Adrenal gland (tissue), 12 donors: Measurements from ENCODE around the gene NCF4. TPM values are rescaled to one million over a fixed set of nuclear protein-coding genes. Genes with fewer than 3 reads are reported as not detected.

Source experiments
- DNase-seq, 7 donors: peaks; one replicate each; pipeline ENCODE4 v3.0.0-alpha.2; 2019 to 2020
- H3K27ac ChIP-seq, 5 donors: fragments of 200-600 bp; sonication (generic) in 4 of 5; 1 replicate in 3 of 5; 2 replicates in 2 of 5; pipeline versions ENCODE4 v1.5.1 to v1.8.0; 2016 to 2020; ENCODE audit warnings: mild to moderate bottlenecking in 1 of 5
- H3K27me3 ChIP-seq: fragments of 200-600 bp; 2 replicates; pipeline ENCODE4 v1.8.0; 2021
- H3K36me3 ChIP-seq, 2 donors: fragments of 200-600 bp; replicated peaks in 1 of 2; 1 replicate in 1 of 2; 2 replicates in 1 of 2; pipeline versions ENCODE4 v1.5.1 to v1.8.0; 2018 to 2022
- H3K4me1 ChIP-seq, 2 donors: fragments of 200-600 bp; replicated peaks in 1 of 2; 1 replicate in 1 of 2; 2 replicates in 1 of 2; pipeline versions ENCODE4 v1.5.1 to v1.8.0; 2018 to 2021
- H3K4me3 ChIP-seq, 4 donors: fragments of 200-600 bp; sonication (generic) in 3 of 4; one replicate each; pipeline ENCODE4 v1.5.1; 2016 to 2018
- H3K9me3 ChIP-seq, 3 donors: fragments of 200-600 bp; sonication (generic) in 1 of 3; replicated peaks in 1 of 3; 1 replicate in 2 of 3; 2 replicates in 1 of 3; pipeline versions ENCODE4 v1.5.1 to v1.8.0; 2016 to 2021
- POLR2A ChIP-seq, 2 donors: fragments of 450-650 bp; IDR thresholded peaks; one replicate each; pipeline ENCODE4 v1.6.1; 2017; ENCODE audit warnings: antibody characterized with exemption in 2 of 2, mild to moderate bottlenecking in 2 of 2, moderate library complexity in 1 of 2
- WGBS, 4 donors: extraction: QIAGEN DNeasy Blood & Tissue Kit in 2 of 4; methylation state at CpG; one replicate each; pipeline versions ENCODE4 v1.1.5 to v1.1.7; 2013 to 2017; 5-methylcytosine and 5-hydroxymethylcytosine counted together
- intact Hi-C, 2 donors: fragments of 100-400 bp; cut with DNase I; formaldehyde crosslinking; loops; one replicate each; pipeline versions ENCODE4 v1.14.1 to v1.15.0; 2022 to 2023
- polyA plus RNA-seq, 3 donors: library from polyadenylated mRNA; stranded (reverse); fragments of 200-250 nt in 2 of 3; fragments of 350-450 nt in 1 of 3; fragmentation: Illumina TruSeq in 1 of 3; extraction: RNeasy Lipid Tissue Mini Kit (QIAGEN cat#74804) in 1 of 3; gene quantifications; one replicate each; pipeline ENCODE4 v1.2.3, GENCODE V29; 2013 to 2014
- total RNA-seq, 9 donors: library from RNA; depleted of rRNA in 4 of 9; stranded (reverse); fragments of >200 nt in 4 of 9; fragments of 120-200 nt in 1 of 9; fragmentation: NEBNext Ultra II Directional in 1 of 9; extraction: Animal tissue kit (Norgen Biotek cat#: 25700) in 1 of 9; gene quantifications; one replicate each; pipeline versions ENCODE4 v1.1.0 to v1.2.4, GENCODE V29; 2013 to 2023
- TF ChIP-seq, protein P1 (sequence below), 6 experiments: fragments of 450-650 bp in 4 of 6; fragments of 200-600 bp in 2 of 6; sonication (generic) in 1 of 6; IDR thresholded peaks; 1 replicate in 5 of 6; 2 replicates in 1 of 6; pipeline versions ENCODE4 v1.5.1 to v1.8.0; 2016 to 2021; ENCODE audit warnings: antibody characterized with exemption in 6 of 6, mild to moderate bottlenecking in 2 of 6, moderate library complexity in 1 of 6
- donor health status: healthy with polysubstance abuse.
- donor health status: Bipolar disorder and iron deficiency.
- donor health status: DM: yes; HTN: yes; CAD: no.
- donor health status: DM: no; HTN: no; CAD: no.
- donor health status: DM: no; HTN: no; CAD: no.
- donor health status: DM: yes; HTN: yes; CAD: no.

Gene NCF4
- total and polyA plus RNA-seq, 12 donors, result 2.0 to 58.1 (median 23.2) TPM

DNA sequence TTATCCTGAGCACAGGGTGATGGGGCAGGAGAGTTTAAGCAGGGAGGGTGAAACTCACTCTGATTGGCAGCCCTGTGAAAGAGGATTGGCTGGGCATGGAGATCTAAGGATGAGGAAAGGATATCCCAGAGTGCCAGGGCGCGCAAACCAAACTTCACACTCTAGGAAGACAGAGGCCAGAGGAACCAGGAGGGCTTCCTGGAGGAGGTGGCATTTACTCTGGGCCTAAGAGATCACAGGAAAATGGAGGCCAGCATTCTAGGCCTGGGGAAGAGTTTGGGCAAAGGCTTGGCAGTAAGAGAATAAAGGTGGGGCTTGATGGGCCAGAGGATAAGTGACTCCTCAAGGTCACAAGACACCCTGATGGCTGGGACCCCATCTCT lies 377 bp upstream of the NCF4 start:
- Histone ChIP-seq H3K27me3 (no peaks in the 10 kb centered on the region), H3K9me3 (no peaks in the 10 kb centered on the region), H3K36me3 (no peaks in the 10 kb centered on the region), H3K4me1 (peaks cover 0 to 12% of the 10 kb centered on the region in 2 donors), H3K27ac (peak overlapping the region in 1 of 5 donors; percentile 91), H3K4me3 (no peak overlapping the region)
- 92 to 95% (median 93%) methylated on average over 2 of the region's 2 CpGs for WGBS, 4 donors
- intact Hi-C loops, result loop anchor here in 1 of 2 donors (10.0 kb wide), 1 partner anchor 306 kb away; no protein-coding TSS in a partner anchor
- TF ChIP-seq, protein P1, sequence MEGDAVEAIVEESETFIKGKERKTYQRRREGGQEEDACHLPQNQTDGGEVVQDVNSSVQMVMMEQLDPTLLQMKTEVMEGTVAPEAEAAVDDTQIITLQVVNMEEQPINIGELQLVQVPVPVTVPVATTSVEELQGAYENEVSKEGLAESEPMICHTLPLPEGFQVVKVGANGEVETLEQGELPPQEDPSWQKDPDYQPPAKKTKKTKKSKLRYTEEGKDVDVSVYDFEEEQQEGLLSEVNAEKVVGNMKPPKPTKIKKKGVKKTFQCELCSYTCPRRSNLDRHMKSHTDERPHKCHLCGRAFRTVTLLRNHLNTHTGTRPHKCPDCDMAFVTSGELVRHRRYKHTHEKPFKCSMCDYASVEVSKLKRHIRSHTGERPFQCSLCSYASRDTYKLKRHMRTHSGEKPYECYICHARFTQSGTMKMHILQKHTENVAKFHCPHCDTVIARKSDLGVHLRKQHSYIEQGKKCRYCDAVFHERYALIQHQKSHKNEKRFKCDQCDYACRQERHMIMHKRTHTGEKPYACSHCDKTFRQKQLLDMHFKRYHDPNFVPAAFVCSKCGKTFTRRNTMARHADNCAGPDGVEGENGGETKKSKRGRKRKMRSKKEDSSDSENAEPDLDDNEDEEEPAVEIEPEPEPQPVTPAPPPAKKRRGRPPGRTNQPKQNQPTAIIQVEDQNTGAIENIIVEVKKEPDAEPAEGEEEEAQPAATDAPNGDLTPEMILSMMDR (IDR thresholded peaks at IDR 0.05), result no peak
- TF ChIP-seq POLR2A (IDR thresholded peaks at IDR 0.05), result no peak
- no peak for DNase-seq

DNA sequence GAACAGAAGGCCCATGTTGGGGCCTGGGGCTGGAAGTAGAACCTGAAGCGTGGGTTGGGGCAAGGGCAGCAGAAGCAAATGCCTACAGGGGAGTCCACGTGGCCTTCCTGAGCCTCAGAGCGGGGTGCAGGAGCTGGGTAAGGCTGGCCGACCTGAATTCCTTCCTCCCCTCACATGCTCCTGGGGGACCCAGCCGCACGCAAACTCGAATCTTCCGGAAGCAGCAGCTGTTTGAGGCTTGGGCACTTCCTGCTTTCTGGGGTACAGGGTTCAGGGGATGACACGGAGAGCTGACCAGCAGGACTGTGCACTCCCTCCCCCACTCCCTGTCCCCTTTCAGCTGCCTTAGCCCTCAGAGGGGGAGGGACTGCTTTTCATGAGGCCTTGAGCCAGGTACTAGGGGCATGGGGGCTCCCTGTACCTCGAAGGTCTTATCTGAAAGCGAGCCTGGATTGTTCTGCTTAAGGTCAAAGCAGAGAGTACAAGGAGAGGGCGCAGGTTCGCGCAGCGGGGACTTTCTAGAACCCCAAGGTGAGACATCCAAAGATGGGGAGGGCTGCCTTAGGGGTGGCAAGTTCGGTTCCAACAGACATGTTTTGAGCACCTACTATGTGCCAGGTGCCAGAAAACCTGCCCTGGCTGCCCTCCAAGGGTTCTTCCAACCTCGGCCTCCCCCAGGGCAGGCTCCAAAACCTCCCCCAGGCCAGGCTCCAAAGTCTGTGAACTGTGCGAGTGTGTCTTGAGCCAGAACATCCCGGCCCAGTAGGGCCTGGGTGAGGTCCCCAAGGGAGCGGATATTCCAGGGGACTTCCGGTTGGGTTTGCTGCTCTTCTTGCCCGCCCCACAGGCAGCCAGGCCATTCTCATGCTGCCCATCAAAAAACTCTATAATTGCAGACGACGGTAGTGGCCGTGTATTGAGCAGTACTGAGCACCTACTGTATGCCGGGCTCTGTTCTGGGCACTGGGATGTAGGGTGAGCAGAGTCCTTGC lies 1.7 kb downstream of the NCF4 start:
- TF ChIP-seq, protein P1 (IDR thresholded peaks at IDR 0.05), result no peak
- TF ChIP-seq POLR2A (IDR thresholded peaks at IDR 0.05), result no peak
- Histone ChIP-seq H3K36me3 (no peaks in the 10 kb centered on the region), H3K4me3 (no peak overlapping the region), H3K4me1 (no peaks in the 10 kb centered on the region), H3K9me3 (no peaks in the 10 kb centered on the region), H3K27me3 (no peaks in the 10 kb centered on the region), H3K27ac (peak overlapping the region in 4 of 5 donors; percentile 50 to 91 (median 59))
- intact Hi-C loops, result loop anchor here in 1 of 2 donors (10.0 kb wide), 1 partner anchor 308 kb away; no protein-coding TSS in a partner anchor
- 75 to 78% (median 76%) methylated on average over 17 to 26 of the region's 26 CpGs for WGBS, 4 donors
- DNase-seq, result peak in 6 of 7 donors; percentile 26 to 58 (median 50)

DNA sequence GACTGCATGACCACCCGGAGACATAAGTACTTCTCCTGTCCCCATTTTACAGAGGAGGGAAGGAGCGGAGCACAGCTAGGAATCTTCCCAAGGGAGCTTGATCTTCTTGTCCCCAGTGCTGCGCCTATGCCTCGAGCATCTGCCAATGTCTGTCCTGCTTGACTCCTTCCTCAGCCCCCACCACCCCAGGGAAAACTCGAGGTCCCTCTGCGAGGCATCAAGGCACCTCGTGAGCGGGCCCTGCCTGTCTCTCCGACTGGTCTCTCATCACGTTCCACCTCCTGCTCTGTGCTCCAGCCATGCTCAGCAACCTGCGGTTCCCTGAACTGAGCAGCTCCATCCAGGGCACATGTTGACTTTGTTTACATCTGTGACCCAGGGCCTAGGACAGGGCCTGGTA lies 2.5 kb downstream of the NCF4 start:
- TF ChIP-seq, protein P1 (IDR thresholded peaks at IDR 0.05), result no peak
- TF ChIP-seq POLR2A (IDR thresholded peaks at IDR 0.05), result no peak
- 75 to 84% (median 82%) methylated on average over 5 to 11 of the region's 11 CpGs for WGBS, 4 donors
- no peaks in the 10 kb centered on the region for H3K27me3 ChIP-seq
- H3K4me3 ChIP-seq, result no peak overlapping the region
- DNase-seq, result no peak
- intact Hi-C loops, result loop anchor here in 1 of 2 donors (10.0 kb wide), 1 partner anchor 308 kb away; no protein-coding TSS in a partner anchor
- H3K4me1 ChIP-seq, result no peaks in the 10 kb centered on the region
- H3K36me3 ChIP-seq, result no peaks in the 10 kb centered on the region
- no peak overlapping the region for H3K27ac ChIP-seq
- no peaks in the 10 kb centered on the region for H3K9me3 ChIP-seq

DNA sequence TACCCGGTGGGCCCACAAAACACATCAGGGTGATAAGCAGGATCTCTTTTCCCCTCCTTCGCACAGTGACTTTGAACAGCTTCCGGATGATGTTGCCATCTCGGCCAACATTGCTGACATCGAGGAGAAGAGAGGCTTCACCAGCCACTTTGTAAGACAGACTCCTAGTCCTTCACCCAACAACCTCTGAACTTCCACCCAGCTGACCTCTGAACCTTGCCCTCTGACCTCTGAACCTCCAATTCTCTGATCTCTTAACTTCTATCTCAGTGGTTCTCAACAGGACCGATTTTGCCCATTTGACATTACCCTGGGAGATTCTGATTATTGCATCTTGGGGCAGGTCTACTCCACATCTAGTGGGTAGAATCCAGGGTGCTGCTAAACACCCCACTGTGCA lies 3.2 kb downstream of the NCF4 start:
- H3K4me3 ChIP-seq, result no peak overlapping the region
- no peaks in the 10 kb centered on the region for H3K27me3 ChIP-seq
- no peaks in the 10 kb centered on the region for H3K9me3 ChIP-seq
- intact Hi-C loops, result loop anchor here in 1 of 2 donors (10.0 kb wide), 1 partner anchor 309 kb away; no protein-coding TSS in a partner anchor
- no peaks in the 10 kb centered on the region for H3K36me3 ChIP-seq
- DNase-seq, result peak in 1 of 7 donors; percentile 48
- TF ChIP-seq, protein P1 (IDR thresholded peaks at IDR 0.05), result no peak
- TF ChIP-seq POLR2A (IDR thresholded peaks at IDR 0.05), result no peak
- no peak overlapping the region for H3K27ac ChIP-seq
- 81 to 90% (median 85%) methylated on average over 6 of the region's 6 CpGs for WGBS, 4 donors
- H3K4me1 ChIP-seq, result no peaks in the 10 kb centered on the region
